Fibroblast of mammary gland (primary cell): ENCODE data around the gene CNPY4.

Experiments
- DNase-seq: peaks from one replicate; pipeline ENCODE4 v3.0.0-alpha.2; 2010; ENCODE audit warnings: low read depth
- H3K4me3 ChIP-seq: 2 replicates; pipeline ENCODE4 v1.5.1; 2011; ENCODE audit warnings: low read depth, mild to moderate bottlenecking, low read length, moderate library complexity; ENCODE audit not compliant: control insufficient read depth
- TF ChIP-seq, protein P1 (sequence below): conservative IDR thresholded peaks from 2 replicates; pipeline ENCODE4 v1.5.1; 2011; ENCODE audit warnings: low read depth, low read length, inconsistent platforms; ENCODE audit not compliant: control insufficient read depth, insufficient read depth

The CNPY4 gene

DNA sequence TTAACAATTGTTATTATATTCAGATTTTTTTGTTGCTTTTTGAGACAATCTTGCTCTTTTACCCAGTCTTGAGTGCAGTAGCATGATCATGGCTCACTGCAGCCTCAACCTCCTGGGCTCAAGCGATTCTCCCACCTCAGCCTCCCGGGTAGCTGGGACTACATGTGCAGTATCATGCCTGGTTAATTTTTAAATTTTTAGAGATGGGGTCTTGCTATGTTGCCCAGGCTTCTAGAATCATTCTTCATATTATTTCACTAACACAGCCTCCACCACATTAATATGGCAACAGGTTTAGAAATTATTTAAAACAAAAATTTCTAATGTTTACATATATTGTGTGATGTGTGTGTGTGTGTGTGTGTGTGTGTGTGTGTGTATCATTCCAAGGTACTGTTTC, 27.8 kb downstream of the CNPY4 start:
- DNase-seq: no peak
- no peak overlapping the region for H3K4me3 ChIP-seq
- TF ChIP-seq, protein P1, sequence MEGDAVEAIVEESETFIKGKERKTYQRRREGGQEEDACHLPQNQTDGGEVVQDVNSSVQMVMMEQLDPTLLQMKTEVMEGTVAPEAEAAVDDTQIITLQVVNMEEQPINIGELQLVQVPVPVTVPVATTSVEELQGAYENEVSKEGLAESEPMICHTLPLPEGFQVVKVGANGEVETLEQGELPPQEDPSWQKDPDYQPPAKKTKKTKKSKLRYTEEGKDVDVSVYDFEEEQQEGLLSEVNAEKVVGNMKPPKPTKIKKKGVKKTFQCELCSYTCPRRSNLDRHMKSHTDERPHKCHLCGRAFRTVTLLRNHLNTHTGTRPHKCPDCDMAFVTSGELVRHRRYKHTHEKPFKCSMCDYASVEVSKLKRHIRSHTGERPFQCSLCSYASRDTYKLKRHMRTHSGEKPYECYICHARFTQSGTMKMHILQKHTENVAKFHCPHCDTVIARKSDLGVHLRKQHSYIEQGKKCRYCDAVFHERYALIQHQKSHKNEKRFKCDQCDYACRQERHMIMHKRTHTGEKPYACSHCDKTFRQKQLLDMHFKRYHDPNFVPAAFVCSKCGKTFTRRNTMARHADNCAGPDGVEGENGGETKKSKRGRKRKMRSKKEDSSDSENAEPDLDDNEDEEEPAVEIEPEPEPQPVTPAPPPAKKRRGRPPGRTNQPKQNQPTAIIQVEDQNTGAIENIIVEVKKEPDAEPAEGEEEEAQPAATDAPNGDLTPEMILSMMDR: no peak

DNA sequence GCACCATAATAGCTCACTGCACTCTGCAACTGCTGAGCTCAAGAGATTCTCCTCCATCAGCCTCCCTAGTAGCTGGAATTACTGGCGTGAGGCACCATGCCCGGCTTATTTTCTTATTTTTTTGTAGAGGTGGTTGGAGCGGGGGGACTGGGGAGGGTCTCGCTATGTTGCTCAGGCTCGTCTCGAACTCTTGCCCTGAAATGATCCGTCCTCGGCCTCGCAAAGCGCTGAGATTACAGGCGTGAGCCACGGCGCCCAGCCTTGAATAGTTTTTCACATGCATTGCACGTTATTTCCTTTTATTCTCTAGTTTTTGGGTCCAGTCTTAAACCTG, 28.8 kb downstream of the CNPY4 start:
- peak overlapping the region; percentile 97 for H3K4me3 ChIP-seq
- TF ChIP-seq, protein P1: no peak
- no peak for DNase-seq

DNA sequence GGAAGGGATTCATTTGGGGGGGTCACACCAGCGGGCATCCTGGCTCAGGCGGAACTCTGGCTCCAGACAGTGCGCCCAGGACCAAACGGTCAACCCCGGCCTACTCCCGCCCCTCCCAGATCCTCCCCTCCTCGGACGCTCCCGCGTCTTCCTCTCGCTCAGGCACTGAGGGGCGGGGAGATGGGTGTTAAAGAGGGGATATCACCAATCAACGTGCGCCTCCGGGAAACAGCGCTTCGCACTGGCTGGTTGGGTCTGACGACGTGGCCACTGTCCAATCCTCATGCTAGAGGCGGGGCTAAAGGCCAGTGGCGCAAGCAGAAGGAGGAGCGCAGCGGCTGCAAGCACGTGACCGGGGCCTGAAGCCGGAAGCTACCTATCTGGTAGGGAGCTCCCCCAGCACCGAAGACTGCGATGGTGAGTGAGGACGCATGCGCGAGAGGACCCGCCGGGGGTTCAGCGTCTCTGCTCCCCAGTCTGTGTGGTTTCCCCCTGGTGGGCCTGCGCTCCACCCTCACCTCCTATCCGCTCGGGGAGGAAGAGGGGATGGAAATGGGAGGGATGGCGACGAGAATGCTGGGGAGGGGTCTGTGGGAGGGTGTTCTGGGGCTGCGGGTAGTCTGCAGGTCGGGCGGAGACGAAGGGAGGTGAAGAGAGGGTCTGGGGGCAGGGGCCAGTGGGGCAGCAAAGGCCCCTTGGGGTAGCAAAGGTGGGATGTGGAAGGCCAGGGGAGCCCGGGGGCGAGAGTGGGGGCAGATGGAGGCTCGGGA, 29.3 kb downstream of the CNPY4 start, which contains the start of gene LAMTOR4:
LAMTOR4 (plus strand) TSS at position 360 of the 770 bp plus-strand sequence; CDS start at position 415, 55 bp downstream.
- H3K4me3 ChIP-seq: peak within 1 kb of the TSS; percentile 97
- DNase-seq: peak; percentile 98
- TF ChIP-seq, protein P1: no peak

DNA sequence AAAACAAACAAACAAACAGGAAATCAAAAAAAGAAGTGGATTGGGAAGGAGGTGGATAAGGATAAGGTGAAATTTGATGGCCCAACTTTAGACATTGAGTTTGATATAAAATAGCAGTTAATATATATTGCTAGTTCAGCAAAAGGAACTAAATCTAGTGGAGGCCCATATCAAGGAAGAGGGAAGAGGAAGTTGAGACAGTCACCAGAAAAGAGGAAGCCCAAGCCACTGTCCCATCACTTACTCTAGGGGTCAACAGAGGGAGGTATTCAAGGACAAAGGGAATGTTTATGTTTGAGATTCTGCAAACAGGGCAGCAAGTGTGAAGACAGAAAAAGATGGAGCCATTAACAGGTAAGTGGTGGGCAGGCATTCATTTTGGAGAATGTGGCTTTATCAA, 33.0 kb downstream of the CNPY4 start:
- H3K4me3 ChIP-seq: no peak overlapping the region
- TF ChIP-seq, protein P1: no peak
- DNase-seq: no peak

DNA sequence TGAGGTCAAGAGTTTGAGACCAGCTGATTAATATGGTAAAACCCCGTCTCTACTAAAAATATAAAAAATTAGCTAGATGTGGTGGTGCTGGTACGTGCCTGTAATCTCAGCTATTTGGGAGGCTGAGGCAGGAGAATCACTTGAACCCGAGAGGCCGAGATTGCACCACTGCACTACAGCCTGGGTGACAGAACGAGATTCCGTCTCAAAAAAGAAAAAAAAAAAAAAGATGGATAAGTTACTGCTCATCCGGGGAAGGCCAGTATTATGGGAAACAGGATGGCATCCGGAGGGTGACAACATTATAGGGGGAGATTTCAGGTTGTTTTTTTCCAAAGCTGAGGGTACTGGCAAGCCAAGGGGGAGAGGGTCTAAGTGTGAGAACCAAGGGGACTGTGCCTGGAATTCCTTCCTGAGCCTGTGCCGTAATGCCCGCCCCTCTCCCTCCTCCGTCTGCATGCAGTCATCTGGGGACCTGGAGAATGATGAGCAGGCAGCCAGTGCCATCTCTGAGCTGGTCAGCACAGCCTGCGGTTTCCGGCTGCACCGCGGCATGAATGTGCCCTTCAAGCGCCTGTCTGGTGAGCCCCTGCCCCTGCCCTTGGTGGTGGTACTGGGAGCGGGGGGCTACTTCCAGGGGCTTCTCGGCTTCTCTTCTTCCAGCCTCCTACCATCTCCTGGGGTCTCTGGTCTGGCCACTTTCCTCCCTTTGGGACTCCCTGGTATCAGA, 33.7 kb downstream of the CNPY4 start:
- no peak overlapping the region for H3K4me3 ChIP-seq
- DNase-seq: no peak
- TF ChIP-seq, protein P1: no peak

DNA sequence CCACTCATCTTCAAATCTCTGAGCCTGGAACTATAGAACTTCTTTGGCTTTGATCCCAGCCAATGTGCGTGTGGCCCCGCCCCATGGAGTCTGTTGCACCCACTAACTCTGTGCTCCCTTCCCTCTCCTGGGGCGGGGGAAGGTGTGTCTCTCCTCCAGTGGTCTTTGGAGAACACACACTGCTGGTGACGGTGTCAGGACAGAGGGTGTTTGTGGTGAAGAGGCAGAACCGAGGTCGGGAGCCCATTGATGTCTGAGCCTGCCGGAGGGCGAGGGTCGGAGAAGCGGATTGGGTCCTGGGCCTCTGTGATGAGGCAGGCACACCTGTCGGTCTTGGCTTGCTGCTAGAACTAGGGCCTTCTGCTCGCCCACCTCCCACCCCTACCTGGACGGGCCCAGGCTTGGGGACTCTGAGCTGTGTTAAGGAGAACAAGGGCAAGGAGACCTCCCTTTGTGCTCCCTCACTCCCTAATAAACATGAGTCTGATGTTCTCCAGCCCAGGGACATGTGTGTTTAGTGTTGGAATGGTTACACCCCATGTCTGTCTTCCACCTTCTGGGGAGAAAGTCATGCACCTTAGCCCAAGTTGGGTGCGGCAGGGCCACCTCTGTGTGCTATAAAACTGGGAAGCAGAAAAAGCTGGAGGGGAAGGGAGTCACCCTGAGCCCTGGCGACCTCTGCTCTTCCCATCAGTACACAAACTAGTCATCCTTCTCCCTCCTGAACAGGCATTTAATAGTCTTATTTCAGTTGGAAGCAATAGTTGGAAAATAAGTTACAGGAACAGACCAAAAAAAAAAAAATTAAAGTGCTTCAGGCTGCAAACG, 34.5 kb downstream of the CNPY4 start:
- TF ChIP-seq, protein P1: no peak
- DNase-seq: no peak
- H3K4me3 ChIP-seq: no peak overlapping the region
